Small intestine (tissue), 7 donors: ENCODE measurements around the gene CENPH. TPM values are rescaled to one million over a fixed set of nuclear protein-coding genes. Genes with fewer than 3 reads are reported as not detected.
"Not testable (repeated sequence)": the region's sequence is repeated elsewhere in the genome, so short reads cannot be mapped to it uniquely, and the experiment has no call there.

Source experiments
- DNase-seq, 2 donors: peaks; one replicate each; pipeline versions ENCODE4 v3.0.0 to v3.0.0-alpha.2; 2013
- FAIRE-seq: peaks from 2 replicates; lab custom pipeline; 2012; peaks lifted over from hg19 to GRCh38; lab: Jason Lieb, UNC
- H3K27ac ChIP-seq, 3 donors: one replicate each; pipeline ENCODE4 v1.5.1; 2013; ENCODE audit warnings: low read length in 2 of 3, mild to moderate bottlenecking in 2 of 3, control low read depth in 1 of 3, inconsistent platforms in 1 of 3, low read depth in 1 of 3, moderate library complexity in 1 of 3
- H3K27me3 ChIP-seq, 3 donors: one replicate each; pipeline ENCODE4 v1.6.1; 2013; ENCODE audit warnings: low read length in 3 of 3, inconsistent platforms in 1 of 3; ENCODE audit not compliant: control insufficient read depth in 3 of 3, insufficient read depth in 3 of 3
- H3K36me3 ChIP-seq, 3 donors: one replicate each; pipeline ENCODE4 v1.6.1; 2013; ENCODE audit warnings: low read length in 3 of 3, inconsistent platforms in 1 of 3, low read depth in 1 of 3, mild to moderate bottlenecking in 1 of 3, moderate library complexity in 1 of 3; ENCODE audit not compliant: control insufficient read depth in 3 of 3, insufficient read depth in 2 of 3
- H3K4me1 ChIP-seq, 3 donors: one replicate each; pipeline ENCODE4 v1.6.1; 2013; ENCODE audit warnings: low read length in 2 of 3, inconsistent platforms in 1 of 3, low read depth in 1 of 3, mild to moderate bottlenecking in 1 of 3, moderate library complexity in 1 of 3; ENCODE audit not compliant: control insufficient read depth in 3 of 3, insufficient read depth in 2 of 3
- H3K4me3 ChIP-seq, 3 donors: one replicate each; pipeline ENCODE4 v1.5.1; 2013; ENCODE audit warnings: low read length in 3 of 3, control low read depth in 1 of 3, inconsistent platforms in 1 of 3, low read depth in 1 of 3, mild to moderate bottlenecking in 1 of 3, moderate library complexity in 1 of 3
- H3K9me3 ChIP-seq, 2 donors: one replicate each; pipeline ENCODE4 v1.6.1; 2013; ENCODE audit warnings: low read depth in 1 of 2, low read length in 1 of 2; ENCODE audit not compliant: control insufficient read depth in 2 of 2, insufficient read depth in 1 of 2
- WGBS, 3 donors: extraction: QIAGEN DNeasy Blood & Tissue Kit; methylation state at CpG; one replicate each; pipeline ENCODE4 v1.1.7; 2013; 5-methylcytosine and 5-hydroxymethylcytosine counted together
- polyA plus RNA-seq, 4 donors: library from polyadenylated mRNA; stranded (reverse) in 3 of 4; unstranded in 1 of 4; fragments of 200-250 nt in 3 of 4; fragments of 120-200 nt in 1 of 4; gene quantifications; one replicate each; pipeline versions ENCODE4 v1.2.1 to v1.2.3, GENCODE V29; 2013
- donor health status: healthy with polysubstance abuse.
- donor health status: control.
- donor health status: control.
- donor health status: Bipolar disorder and iron deficiency.
- donor health status: healthy.

Gene CENPH
- polyA plus RNA-seq, 4 donors, result 2.5 to 13.0 (median 8.0) TPM

DNA sequence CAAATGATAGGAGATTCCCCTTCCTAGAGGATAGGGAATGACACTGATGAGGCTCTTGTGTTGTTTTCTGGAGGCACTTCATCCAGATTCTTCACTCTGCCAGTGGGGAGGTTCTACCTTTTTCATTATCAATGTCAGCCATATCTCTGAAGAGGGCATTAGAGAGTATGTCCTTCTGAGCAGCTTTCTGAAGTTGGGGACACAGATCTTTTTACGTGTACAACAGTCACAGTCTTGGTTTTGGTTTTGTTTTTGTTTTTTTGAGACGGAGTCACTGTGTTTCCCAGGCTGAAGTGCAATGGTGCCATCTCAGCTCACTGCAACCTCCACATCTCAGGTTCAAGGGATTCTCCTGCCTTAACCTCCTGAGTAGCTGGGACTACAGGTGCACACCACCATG is 22.6 kb downstream of the CENPH start:
- FAIRE-seq (no peak), DNase-seq (no peak)
- Histone ChIP-seq H3K9me3 (no peaks in the 10 kb centered on the region), H3K4me1 (peaks cover 0 to 1% (median 0%) of the 10 kb centered on the region in 3 donors), H3K27me3 (no peaks in the 10 kb centered on the region), H3K4me3 (no peak overlapping the region), H3K36me3 (peaks cover 0 to 4% (median 0%) of the 10 kb centered on the region in 3 donors), H3K27ac (peak overlapping the region in 1 of 3 donors; percentile 72)
- 55 to 61% (median 60%) methylated on average over 2 of the region's 2 CpGs for WGBS, 3 donors

DNA sequence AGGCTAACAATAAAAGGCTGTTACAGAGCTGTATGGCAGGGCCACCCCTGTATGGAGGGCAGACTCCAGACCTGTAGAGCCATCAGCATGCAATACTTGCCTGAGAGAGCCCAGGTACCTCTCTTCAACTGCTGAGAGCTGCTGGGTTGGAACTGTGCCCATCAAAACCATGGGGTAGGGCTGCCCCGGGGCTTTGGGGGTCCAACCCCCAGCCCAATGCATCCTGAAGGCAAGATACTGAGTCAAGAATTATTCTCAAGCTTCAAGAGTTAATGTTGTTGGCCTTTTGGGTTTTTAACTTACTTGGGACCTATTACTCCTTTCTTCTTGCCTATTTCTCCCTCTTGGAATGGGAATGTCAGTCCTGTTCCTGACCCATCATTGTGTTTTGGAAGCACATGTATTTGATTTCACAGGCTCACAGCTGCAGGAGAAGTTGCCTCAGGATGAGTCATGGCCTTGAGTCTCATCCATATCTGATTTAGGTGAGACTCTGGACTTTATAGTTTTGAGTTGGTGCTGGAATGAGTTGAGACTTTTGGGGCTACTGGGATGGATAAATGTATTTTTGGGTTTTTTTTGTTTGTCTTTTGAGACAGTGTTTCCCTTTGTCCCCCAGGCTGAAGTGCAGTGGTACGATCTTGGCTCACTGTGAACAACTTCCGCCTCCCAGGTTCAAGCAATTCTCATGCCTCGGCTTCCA is 24.3 kb downstream of the CENPH start:
- WGBS, 3 donors, result 88 to 96% (median 92%) methylated on average over 4 of the region's 4 CpGs
- Histone ChIP-seq H3K4me3 (no peak overlapping the region), H3K27me3 (no peaks in the 10 kb centered on the region), H3K27ac (no peak overlapping the region), H3K36me3 (peaks cover 0 to 4% (median 0%) of the 10 kb centered on the region in 3 donors), H3K4me1 (peaks cover 0 to 4% (median 0%) of the 10 kb centered on the region in 3 donors), H3K9me3 (no peaks in the 10 kb centered on the region)
- DNase-seq (peak in 1 of 2 donors; percentile 30), FAIRE-seq (no peak)

DNA sequence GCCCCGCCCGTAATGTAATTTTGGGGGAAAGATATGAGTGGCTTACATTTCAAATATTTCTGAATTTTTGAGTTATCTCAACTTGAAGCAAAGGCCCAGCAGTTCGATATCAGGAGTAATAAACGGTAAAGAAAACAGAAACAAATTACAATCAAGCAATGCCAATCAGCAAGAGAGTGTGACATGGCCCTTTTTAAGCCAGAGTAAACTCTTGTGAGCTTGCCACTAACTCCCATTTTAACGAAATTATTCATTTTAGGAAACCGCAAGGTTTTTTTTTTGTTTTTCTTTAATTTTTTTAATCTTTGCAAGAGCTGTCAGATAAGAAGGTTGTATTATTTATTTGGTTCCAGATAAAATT is 27.7 kb downstream of the CENPH start:
- Histone ChIP-seq H3K4me3 (peak overlapping the region in 2 of 3 donors; percentile 47 to 93), H3K36me3 (peaks cover 0 to 6% (median 0%) of the 10 kb centered on the region in 3 donors), H3K9me3 (peaks cover 0 to 3% of the 10 kb centered on the region in 2 donors), H3K27me3 (no peaks in the 10 kb centered on the region), H3K27ac (peak overlapping the region in 1 of 3 donors; percentile 45), H3K4me1 (peaks cover 0 to 7% (median 2%) of the 10 kb centered on the region in 3 donors)
- peak in 1 of 2 donors; percentile 20 for DNase-seq
- 9 to 31% (median 19%) methylated on average over 6 of the region's 6 CpGs for whole genome bisulfite sequencing, 3 donors
- FAIRE-seq, result no peak

DNA sequence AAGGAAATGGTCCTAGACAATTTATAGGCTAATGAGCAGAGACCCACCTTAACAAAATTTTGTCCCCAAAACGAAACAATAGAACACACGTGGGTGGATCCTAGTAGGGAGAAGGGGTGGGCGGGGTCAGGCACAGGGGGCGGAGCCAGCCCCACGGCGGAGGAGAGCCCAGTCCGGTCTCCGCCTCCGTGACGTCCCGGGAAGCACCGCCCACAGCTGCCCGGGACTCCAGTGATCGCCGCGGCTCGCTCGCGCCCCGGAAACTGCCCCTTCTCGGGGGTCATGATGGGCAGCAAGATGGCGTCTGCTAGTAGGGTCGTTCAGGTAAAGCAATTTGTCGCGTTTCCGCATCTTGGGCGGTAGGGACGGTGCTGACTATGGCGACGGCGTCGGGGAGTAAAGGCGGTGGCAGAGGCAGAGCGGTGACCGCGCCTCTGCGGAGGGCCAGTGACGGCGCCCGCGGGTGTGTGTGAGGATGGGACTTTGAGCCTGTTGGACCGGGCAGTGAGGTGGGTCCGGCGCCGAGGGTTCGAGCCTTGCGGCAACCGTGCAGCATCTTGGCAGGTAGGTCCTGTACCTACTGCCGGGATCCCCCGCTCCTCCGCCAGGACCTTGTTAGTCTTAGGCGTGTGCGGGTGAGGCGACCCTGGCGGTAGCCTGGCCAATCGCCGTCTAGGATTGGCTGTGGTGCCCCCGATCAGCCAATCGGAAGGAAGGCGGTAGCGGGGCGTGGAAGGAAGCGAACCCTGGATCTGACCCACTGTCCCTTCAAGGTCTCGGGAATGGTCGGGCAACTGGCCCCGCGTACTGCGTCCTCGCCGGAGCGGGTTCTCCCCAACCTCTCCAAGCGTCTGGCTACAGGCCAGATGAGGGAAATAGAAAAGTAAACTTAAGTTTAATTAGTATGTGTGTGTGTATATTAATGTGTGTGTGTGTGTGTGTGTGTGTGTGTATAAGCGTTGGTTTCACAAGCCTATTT is 28.5 kb downstream of the CENPH start:
- Histone ChIP-seq H3K4me1 (peaks cover 0 to 14% (median 2%) of the 10 kb centered on the region in 3 donors), H3K27me3 (no peaks in the 10 kb centered on the region), H3K9me3 (peaks cover 0 to 3% of the 10 kb centered on the region in 2 donors), H3K36me3 (peaks cover 0 to 6% (median 0%) of the 10 kb centered on the region in 3 donors), H3K4me3 (peak overlapping the region; percentile 47 to 93 (median 63)), H3K27ac (peak overlapping the region; percentile 85 to 96 (median 95))
- 0% methylated on average over 57 to 73 of the region's 73 CpGs for WGBS, 3 donors
- DNase-seq, result peak; percentile 95 to 97
- FAIRE-seq, result no peak

DNA sequence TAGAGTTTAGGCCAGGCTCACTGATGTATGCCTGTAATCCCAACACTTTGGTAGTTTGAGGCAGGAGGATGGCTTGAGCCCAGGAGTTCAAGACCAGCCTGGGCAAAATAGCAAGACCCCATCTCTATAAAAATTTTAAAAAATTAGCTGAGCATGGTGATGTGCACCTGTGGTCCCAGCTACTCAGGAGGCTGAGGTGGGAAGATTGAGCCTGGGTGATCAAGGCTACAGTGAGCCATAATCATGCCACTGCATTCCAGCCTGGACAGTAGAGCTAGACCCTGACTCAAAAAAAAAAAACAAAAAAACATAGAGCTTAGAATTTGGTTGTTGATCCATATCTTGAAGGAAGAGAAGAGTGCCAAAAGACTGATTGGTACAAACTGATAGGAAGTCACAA is 30.6 kb downstream of the CENPH start:
- Histone ChIP-seq H3K27me3 (no peaks in the 10 kb centered on the region), H3K36me3 (peaks cover 0 to 10% (median 0%) of the 10 kb centered on the region in 3 donors), H3K4me1 (peaks cover 0 to 14% (median 2%) of the 10 kb centered on the region in 3 donors), H3K4me3 (no peak overlapping the region), H3K9me3 (peaks cover 0 to 3% of the 10 kb centered on the region in 2 donors), H3K27ac (no peak overlapping the region)
- FAIRE-seq, result no peak
- DNase-seq, result no peak

DNA sequence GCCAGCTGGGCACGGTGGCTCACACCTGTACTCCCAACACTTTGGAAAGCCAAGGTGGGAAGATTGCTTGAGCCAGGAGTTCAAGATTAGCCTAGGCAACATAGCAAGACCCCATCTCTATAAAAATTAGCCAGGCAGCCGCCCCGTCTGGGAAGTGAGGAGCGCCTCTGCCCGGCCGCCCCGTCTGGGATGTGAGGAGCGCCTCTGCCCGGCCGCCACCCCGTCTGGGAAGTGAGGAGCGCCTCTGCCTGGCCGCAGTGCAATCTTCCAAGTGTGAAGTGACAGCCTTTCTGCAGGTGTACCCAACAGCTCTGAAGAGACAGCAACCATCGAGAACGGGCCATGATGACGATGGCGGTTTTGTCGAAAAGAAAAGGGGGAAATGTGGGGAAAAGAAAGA is 31.0 kb downstream of the CENPH start:
- H3K27ac ChIP-seq, H3K27me3 ChIP-seq, H3K4me3 ChIP-seq, FAIRE-seq, DNase-seq, H3K9me3 ChIP-seq: not testable (repeated sequence)
- 93 to 96% (median 95%) methylated on average over 18 of the region's 18 CpGs for WGBS, 3 donors
- Histone ChIP-seq H3K4me1 (peaks cover 0 to 14% (median 2%) of the 10 kb centered on the region in 3 donors), H3K36me3 (peaks cover 0 to 13% (median 0%) of the 10 kb centered on the region in 3 donors)

DNA sequence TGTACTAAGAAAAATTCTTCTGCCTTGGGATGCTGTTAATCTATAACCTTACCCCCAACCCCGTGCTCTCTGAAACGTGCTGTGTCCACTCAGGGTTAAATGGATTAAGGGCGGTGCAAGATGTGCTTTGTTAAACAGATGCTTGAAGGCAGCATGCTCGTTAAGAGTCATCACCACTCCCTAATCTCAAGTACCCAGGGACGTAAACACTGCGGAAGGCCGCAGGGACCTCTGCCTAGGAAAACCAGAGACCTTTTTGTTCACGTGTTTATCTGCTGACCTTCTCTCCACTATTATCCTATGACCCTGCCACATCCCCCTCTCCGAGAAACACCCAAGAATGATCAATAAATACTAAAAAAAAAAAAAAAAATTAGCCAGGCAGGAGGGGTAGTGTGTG is 31.4 kb downstream of the CENPH start:
- not testable (repeated sequence) for H3K4me3 ChIP-seq, H3K27ac ChIP-seq, FAIRE-seq, DNase-seq, H3K9me3 ChIP-seq, H3K27me3 ChIP-seq
- H3K36me3 ChIP-seq, result peaks cover 0 to 15% (median 0%) of the 10 kb centered on the region in 3 donors
- WGBS, 3 donors, result 74 to 96% (median 84%) methylated on average over 8 to 9 of the region's 9 CpGs
- peaks cover 0 to 17% (median 2%) of the 10 kb centered on the region in 3 donors for H3K4me1 ChIP-seq

DNA sequence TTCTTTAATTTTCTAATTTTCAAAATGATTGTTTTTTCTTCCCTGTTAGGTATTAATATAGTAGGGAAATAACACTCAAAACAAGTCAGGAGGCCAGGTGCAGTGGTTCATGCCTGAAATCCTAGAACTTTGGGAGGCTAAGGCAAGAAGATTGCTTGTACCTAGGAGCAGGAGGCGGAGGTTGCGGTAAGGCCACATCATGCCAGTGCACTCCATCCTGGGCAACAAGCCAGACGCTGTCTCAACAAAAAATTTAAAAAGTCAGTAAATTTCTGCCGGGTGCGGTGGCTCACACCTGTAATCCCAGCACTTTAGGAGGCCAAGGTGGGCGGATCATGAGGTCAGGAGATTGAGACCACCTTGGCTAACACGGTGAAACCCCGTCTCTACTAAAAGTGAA is 35.1 kb downstream of the CENPH start:
- 94 to 97% (median 96%) methylated on average over 8 of the region's 8 CpGs for WGBS, 3 donors
- no peaks in the 10 kb centered on the region for H3K27me3 ChIP-seq
- peaks cover 0 to 10% (median 0%) of the 10 kb centered on the region in 3 donors for H3K4me1 ChIP-seq
- no peak overlapping the region for H3K27ac ChIP-seq
- DNase-seq (no peak), FAIRE-seq (no peak)
- no peak overlapping the region for H3K4me3 ChIP-seq
- H3K36me3 ChIP-seq, result peaks cover 0 to 26% (median 5%) of the 10 kb centered on the region in 3 donors
- H3K9me3 ChIP-seq, result peaks cover 0 to 3% of the 10 kb centered on the region in 2 donors
